ENCODE data around the gene TAF11.
"Not testable (repeated sequence)": the region's sequence is repeated elsewhere in the genome, so short reads cannot be mapped to it uniquely, and the experiment has no call there.

The TAF11 gene

DNA sequence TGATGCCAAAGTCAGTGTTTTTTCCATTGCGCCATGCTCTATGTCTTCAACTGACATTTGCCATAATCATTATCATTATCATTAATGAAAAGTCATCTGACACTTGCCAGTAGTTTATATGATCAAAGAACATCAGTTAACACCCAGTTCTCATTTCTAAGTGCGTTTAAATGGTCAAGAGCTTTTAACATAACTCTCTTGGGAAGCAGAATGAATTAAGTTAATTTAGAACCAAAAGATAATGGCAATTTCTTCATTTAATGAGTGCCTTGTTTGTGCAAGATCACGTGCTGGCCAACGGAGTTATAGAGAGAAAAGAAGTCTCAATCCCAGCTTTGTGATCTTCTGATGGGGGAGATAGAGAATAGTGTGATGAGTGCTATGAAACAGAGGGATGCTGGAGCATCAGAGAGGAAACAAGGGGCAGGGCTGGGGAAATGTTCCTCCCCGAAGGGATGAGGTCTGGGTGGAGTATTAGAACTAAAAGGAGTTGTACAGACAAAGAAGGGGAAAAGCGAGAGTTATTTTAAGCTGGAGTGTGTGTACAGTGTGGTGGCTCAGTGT is 21.6 kb upstream of the TAF11 start:
- TF ChIP-seq, protein P1, sequence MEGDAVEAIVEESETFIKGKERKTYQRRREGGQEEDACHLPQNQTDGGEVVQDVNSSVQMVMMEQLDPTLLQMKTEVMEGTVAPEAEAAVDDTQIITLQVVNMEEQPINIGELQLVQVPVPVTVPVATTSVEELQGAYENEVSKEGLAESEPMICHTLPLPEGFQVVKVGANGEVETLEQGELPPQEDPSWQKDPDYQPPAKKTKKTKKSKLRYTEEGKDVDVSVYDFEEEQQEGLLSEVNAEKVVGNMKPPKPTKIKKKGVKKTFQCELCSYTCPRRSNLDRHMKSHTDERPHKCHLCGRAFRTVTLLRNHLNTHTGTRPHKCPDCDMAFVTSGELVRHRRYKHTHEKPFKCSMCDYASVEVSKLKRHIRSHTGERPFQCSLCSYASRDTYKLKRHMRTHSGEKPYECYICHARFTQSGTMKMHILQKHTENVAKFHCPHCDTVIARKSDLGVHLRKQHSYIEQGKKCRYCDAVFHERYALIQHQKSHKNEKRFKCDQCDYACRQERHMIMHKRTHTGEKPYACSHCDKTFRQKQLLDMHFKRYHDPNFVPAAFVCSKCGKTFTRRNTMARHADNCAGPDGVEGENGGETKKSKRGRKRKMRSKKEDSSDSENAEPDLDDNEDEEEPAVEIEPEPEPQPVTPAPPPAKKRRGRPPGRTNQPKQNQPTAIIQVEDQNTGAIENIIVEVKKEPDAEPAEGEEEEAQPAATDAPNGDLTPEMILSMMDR (IDR thresholded peaks at IDR 0.05; ENCODE audit: insufficient read depth, low read length, missing control alignments), result no peak
- ChIA-PET POLR2A (no interaction called here), CTCF (no interaction called here)
- H3K4me3 ChIP-seq (ENCODE audit: low read depth, low read length), result no peak overlapping the region
- no peak for DNase-seq (ENCODE audit: low read depth, low spot score)

DNA sequence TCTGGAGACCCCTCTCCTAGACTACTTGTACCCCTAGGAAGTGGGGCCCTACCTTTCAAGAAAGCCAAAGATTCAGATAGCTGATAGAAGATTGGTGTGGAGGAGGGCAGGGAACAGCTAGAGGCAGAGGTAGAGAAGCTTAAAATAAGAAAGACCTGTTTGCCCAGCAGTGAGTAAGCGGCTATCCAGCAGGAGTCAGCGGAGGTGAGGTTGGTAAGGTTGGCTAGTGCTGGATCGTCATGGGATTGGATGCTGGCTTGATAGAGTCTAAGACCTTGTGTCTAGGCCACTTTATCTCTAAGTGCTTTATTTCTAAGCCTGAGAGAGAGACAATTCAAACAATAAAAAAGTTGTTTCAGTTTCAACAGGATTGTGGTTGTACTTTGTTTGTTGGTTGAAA is 20.4 kb upstream of the TAF11 start:
- POLR2A ChIA-PET, result no interaction called here
- CTCF ChIA-PET, result interaction anchor here (1.5 kb wide), 1 partner anchor 9 kb away, joined by 4 read pairs; no protein-coding TSS in a partner anchor
- DNase-seq (ENCODE audit: low read depth, low spot score), result no peak

DNA sequence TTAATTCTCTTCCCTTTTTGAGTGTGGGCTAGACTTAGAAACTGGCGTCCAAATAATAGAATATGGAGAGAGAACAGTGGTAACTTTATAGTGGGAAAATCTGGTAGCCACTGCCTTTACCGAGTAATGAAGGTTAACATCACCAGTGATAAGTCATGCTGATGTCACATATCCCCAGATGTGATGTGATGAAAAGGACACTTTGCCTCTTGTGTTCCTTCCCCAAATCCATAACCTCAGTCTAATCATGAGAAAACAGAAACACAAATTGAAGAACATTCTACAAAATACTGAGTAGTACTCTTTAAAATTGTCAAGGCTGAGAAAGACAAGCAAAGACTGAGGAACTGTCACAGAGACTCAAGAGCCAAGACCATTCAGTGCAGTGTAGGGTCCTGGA is 19.0 kb upstream of the TAF11 start:
- ChIA-PET CTCF (no interaction called here), POLR2A (no interaction called here)
- no peak overlapping the region for H3K4me3 ChIP-seq (ENCODE audit: low read depth, low read length)
- no peak for DNase-seq (ENCODE audit: low read depth, low spot score)
- TF ChIP-seq, protein P1 (IDR thresholded peaks at IDR 0.05; ENCODE audit: insufficient read depth, low read length, missing control alignments), result no peak

More for the DNA sequence above, 20.4 kb upstream of the TAF11 start:
- no peak overlapping the region for H3K4me3 ChIP-seq (ENCODE audit: low read depth, low read length)
- TF ChIP-seq, protein P1 (IDR thresholded peaks at IDR 0.05; ENCODE audit: insufficient read depth, low read length, missing control alignments), result no peak

DNA sequence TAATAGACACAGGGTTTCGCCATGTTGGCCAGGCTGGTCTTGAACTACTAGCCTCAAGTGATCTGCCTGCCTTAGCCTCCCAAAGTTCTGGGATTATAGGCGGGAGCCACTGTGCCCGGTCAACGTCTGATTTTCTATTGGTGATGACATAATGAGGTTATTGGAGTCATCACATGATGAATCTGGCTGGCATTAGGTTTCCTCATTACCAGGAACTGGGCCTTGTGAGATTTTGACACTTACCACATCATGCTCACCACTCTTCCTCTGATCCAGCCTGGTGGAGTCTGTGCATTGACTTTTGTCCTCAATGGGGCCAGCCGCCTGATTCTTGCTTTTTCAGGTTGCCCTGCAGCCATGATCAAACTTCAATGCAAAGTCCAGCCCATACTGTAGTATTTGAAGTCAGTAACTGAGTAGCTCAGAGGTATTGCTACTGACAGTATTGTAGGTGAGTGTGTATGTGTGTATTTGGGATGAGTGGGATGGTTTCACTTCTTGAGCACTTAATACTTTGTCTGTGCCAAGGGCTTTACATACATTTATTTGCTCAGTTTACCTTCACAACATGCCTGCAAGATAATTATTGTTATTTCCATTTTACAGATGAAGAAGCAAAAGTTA is 17.3 kb upstream of the TAF11 start:
- no peak overlapping the region for H3K4me3 ChIP-seq (ENCODE audit: low read depth, low read length)
- ChIA-PET POLR2A (interaction anchor here (0.7 kb wide), 1 partner anchor 86 kb away, joined by 3 read pairs; no protein-coding TSS in a partner anchor), CTCF (interaction anchor here (0.9 kb wide), 1 partner anchor 9 kb away, joined by 3 read pairs; no protein-coding TSS in a partner anchor)
- no peak for DNase-seq (ENCODE audit: low read depth, low spot score)
- TF ChIP-seq, protein P1 (IDR thresholded peaks at IDR 0.05; ENCODE audit: insufficient read depth, low read length, missing control alignments), result no peak

DNA sequence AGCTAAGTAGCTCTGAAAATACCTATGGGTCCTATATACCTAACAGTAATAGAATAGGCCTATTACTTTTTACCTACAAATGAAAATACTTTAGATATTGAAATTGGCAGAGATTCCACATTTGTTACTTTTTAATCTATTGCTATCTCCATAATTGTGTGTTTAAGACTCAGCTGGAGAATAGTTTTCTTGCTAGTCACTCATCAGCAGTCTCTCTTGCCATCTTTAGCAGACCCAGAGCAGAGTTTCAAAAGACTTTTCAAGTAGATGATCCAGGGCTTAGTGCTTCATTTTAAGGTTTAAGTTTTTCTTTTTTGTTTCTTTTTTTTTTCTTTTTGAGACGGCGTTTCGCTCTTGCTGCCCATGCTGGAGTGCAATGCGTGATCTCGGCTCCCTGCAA is 14.1 kb upstream of the TAF11 start:
- DNase-seq (ENCODE audit: low read depth, low spot score), result no peak
- ChIA-PET CTCF (interaction anchor here (1.3 kb wide), 1 partner anchor 238 kb away, joined by 6 read pairs; no protein-coding TSS in a partner anchor), POLR2A (no interaction called here)
- no peak overlapping the region for H3K4me3 ChIP-seq (ENCODE audit: low read depth, low read length)
- TF ChIP-seq, protein P1 (IDR thresholded peaks at IDR 0.05; ENCODE audit: insufficient read depth, low read length, missing control alignments), result no peak

DNA sequence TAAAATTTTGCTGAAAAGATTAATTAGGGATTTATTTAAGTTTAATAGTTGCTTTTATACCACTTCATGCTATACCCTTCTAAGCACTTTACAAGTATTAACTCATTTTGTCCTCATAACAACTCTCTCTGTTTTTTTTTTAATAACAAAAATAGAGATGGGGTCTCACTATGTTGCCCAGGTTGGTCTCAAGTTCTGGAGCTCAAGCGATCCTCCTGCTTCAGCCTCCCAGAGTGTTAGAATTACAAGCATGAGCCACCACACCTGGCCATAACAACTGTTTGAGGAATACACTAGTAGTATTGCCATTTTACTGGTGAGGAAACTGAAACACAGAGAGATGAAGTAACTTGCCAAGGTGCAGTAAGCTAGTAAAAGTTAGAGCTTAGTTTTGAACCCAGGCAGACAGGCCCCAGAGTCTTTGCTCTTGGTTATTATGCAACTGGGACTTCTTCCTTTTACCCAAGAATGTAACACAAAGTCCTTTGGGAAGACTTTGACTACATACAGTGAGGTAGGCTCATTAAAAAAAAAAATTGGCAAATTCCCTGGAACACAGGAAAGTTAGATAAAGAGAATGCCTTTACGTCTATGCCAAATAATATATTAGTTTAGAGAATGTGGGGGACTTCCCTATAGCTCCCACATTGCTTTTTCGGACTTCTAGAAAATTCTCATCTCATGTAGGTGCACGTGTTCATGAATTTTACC is 12.6 kb upstream of the TAF11 start:
- TF ChIP-seq, protein P1 (IDR thresholded peaks at IDR 0.05; ENCODE audit: insufficient read depth, low read length, missing control alignments), result no peak
- ChIA-PET CTCF (interaction anchor here (1.3 kb wide), 1 partner anchor 340 kb away, joined by 6 read pairs; no protein-coding TSS in a partner anchor), POLR2A (no interaction called here)
- DNase-seq (ENCODE audit: low read depth, low spot score), result no peak
- no peak overlapping the region for H3K4me3 ChIP-seq (ENCODE audit: low read depth, low read length)

DNA sequence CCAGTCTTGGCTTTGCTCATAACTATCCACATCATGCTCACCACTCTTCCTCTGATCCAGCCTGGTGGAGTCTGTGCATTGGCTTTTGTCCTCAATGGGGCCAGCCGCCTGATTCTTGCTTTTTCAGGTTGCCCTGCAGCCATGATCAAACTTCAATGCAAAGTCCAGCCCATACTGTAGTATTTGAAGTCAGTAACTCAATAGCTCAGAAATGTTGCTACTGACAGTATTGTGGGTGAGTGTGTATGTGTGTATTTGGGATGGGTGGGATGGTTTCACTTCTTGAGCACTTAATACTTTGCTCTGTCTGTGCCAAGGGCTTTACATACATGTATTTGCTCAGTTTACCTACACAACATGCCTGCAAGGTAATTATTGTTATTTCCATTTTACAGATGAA is 11.9 kb upstream of the TAF11 start:
- POLR2A ChIA-PET; H3K4me3 ChIP-seq (ENCODE audit: low read depth, low read length); DNase-seq (ENCODE audit: low read depth, low spot score): not testable (repeated sequence)
- CTCF ChIA-PET, result interaction anchor here (0.9 to 1.2 kb wide), 2 partner anchors 8 to 87 kb away, joined by 3 to 4 read pairs; no protein-coding TSS in a partner anchor

Measured in AG04449 (cell line).